HG03575 (cell line): ENCODE measurements around the gene NOL4L.

ENCODE experiments used
- ATAC-seq: cut with Tn5 transposase; IDR thresholded peaks from one replicate; pipeline ENCODE4 v1.9.1; 2021; ENCODE audit not compliant: unreplicated experiment, insufficient number of reproducible peaks, low FRiP score; ENCODE audit errors: extremely low read depth

The NOL4L gene

GRCh38 chr20:32553618-32554017 is 31.5 kb downstream of the NOL4L start:
- no peak for ATAC-seq

- ATAC-seq: no peak
Measured at GRCh38 chr20:32551693-32552092, 33.4 kb downstream of the NOL4L start.

- no peak for ATAC-seq
Measured at GRCh38 chr20:32549842-32550241, 35.3 kb downstream of the NOL4L start.

- no peak for ATAC-seq
Measured at GRCh38 chr20:32547753-32548034, 37.4 kb downstream of the NOL4L start.

- no peak for ATAC-seq
Measured at GRCh38 chr20:32546918-32547752, 38.0 kb downstream of the NOL4L start.

- no peak for ATAC-seq
Measured at GRCh38 chr20:32544893-32545840, 40.0 kb downstream of the NOL4L start.

- ATAC-seq: no peak
Measured at GRCh38 chr20:32544260-32544722, 40.8 kb downstream of the NOL4L start.

- no peak for ATAC-seq
Measured at GRCh38 chr20:32543570-32544259, 41.4 kb downstream of the NOL4L start.

GRCh38 chr20:32542259-32542615 is 42.9 kb downstream of the NOL4L start:
- ATAC-seq: no peak

GRCh38 chr20:32541323-32542258 is 43.5 kb downstream of the NOL4L start:
- no peak for ATAC-seq

- ATAC-seq: no peak
Measured at GRCh38 chr20:32539817-32540675, 45.1 kb downstream of the NOL4L start.

GRCh38 chr20:32539026-32539816 is 45.9 kb downstream of the NOL4L start:
- no peak for ATAC-seq

- ATAC-seq: no peak
Measured at GRCh38 chr20:32538526-32538939, 46.6 kb downstream of the NOL4L start.

GRCh38 chr20:32537657-32538525 is 47.2 kb downstream of the NOL4L start:
- no peak for ATAC-seq

- no peak for ATAC-seq
Measured at GRCh38 chr20:32536851-32537656, 48.1 kb downstream of the NOL4L start.
